H9 (cell line): Measurements from ENCODE around the gene FAM237B. TPM values are rescaled to one million over a fixed set of nuclear protein-coding genes. Genes with fewer than 3 reads are reported as not detected.

Experiments
- DNase-seq: peaks from one replicate; pipeline ENCODE4 v3.0.0-alpha.2; 2017
- H2AFZ ChIP-seq: one replicate; pipeline ENCODE4 v1.6.1; 2013; ENCODE audit warnings: mild to moderate bottlenecking, low read length, control low read depth, moderate library complexity
- H2AK5ac ChIP-seq: 2 replicates; pipeline ENCODE4 v1.6.1; 2013; ENCODE audit warnings: low read length, control low read depth, mixed read lengths; ENCODE audit not compliant: insufficient read length
- H2BK120ac ChIP-seq: one replicate; pipeline ENCODE4 v1.6.1; 2013; ENCODE audit warnings: low read depth, mild to moderate bottlenecking, low read length, control low read depth, inconsistent platforms; ENCODE audit not compliant: poor library complexity, severe bottlenecking
- H2BK12ac ChIP-seq: 2 replicates; pipeline ENCODE4 v1.6.1; 2013; ENCODE audit warnings: low read length, control low read depth, mixed read lengths, low read depth; ENCODE audit not compliant: insufficient read length
- H2BK15ac ChIP-seq: 2 replicates; pipeline ENCODE4 v1.6.1; 2013; ENCODE audit warnings: low read depth, low read length, control low read depth
- H2BK20ac ChIP-seq: one replicate; pipeline ENCODE4 v1.6.1; 2013; ENCODE audit warnings: low read depth, mild to moderate bottlenecking, low read length, control low read depth, inconsistent platforms; ENCODE audit not compliant: poor library complexity, severe bottlenecking
- H2BK5ac ChIP-seq: 2 replicates; pipeline ENCODE4 v1.6.1; 2013; ENCODE audit warnings: low read length, control low read depth, mixed read lengths; ENCODE audit not compliant: insufficient read length
- H3K14ac ChIP-seq: 2 replicates; pipeline ENCODE4 v1.6.1; 2013; ENCODE audit warnings: low read length, control low read depth; ENCODE audit not compliant: insufficient read depth
- H3K18ac ChIP-seq: 2 replicates; pipeline ENCODE4 v1.6.1; 2013; ENCODE audit warnings: low read depth, mild to moderate bottlenecking, mixed read lengths, low read length, control low read depth; ENCODE audit not compliant: insufficient read length
- H3K23ac ChIP-seq: 2 replicates; pipeline ENCODE4 v1.6.1; 2013; ENCODE audit warnings: low read length, control low read depth, mixed read lengths, low read depth; ENCODE audit not compliant: insufficient read length
- H3K23me2 ChIP-seq: 2 replicates; pipeline ENCODE4 v1.6.1; 2013; ENCODE audit warnings: low read depth, mild to moderate bottlenecking, mixed read lengths, low read length, control low read depth; ENCODE audit not compliant: insufficient read length, poor library complexity, severe bottlenecking
- H3K27ac ChIP-seq: 2 replicates; pipeline ENCODE4 v1.5.1; 2013; ENCODE audit warnings: low read length, control low read depth, mixed read lengths, low read depth; ENCODE audit not compliant: insufficient read length
- H3K27me3 ChIP-seq: 2 replicates; pipeline ENCODE4 v1.6.1; 2013; ENCODE audit warnings: low read length, control low read depth, inconsistent platforms; ENCODE audit not compliant: insufficient read depth
- H3K4ac ChIP-seq: 2 replicates; pipeline ENCODE4 v1.6.1; 2013; ENCODE audit warnings: low read depth, mild to moderate bottlenecking, control low read depth, inconsistent platforms, low read length, moderate library complexity
- H3K4me1 ChIP-seq: 2 replicates; pipeline ENCODE4 v1.6.1; 2013; ENCODE audit warnings: low read length, control low read depth, inconsistent platforms; ENCODE audit not compliant: insufficient read depth
- H3K4me2 ChIP-seq: 2 replicates; pipeline ENCODE4 v1.6.1; 2013; ENCODE audit warnings: low read length, control low read depth, mixed read lengths; ENCODE audit not compliant: insufficient read length, insufficient read depth
- H3K56ac ChIP-seq: 2 replicates; pipeline ENCODE4 v1.6.1; 2013; ENCODE audit warnings: low read depth, mild to moderate bottlenecking, mixed read lengths, low read length, control low read depth; ENCODE audit not compliant: insufficient read length
- H3K79me1 ChIP-seq: 2 replicates; pipeline ENCODE4 v1.6.1; 2013; ENCODE audit warnings: low read depth, mild to moderate bottlenecking, moderate library complexity, low read length, control low read depth, inconsistent platforms; ENCODE audit not compliant: insufficient read depth, poor library complexity, severe bottlenecking
- H3K79me2 ChIP-seq: 2 replicates; pipeline ENCODE4 v1.6.1; 2013; ENCODE audit warnings: low read length, control low read depth, inconsistent platforms; ENCODE audit not compliant: insufficient read depth
- H3K9ac ChIP-seq: 2 replicates; pipeline ENCODE4 v1.6.1; 2013; ENCODE audit warnings: low read length, control low read depth, mixed read lengths; ENCODE audit not compliant: insufficient read length; ENCODE audit errors: extremely low read depth
- H3K9me3 ChIP-seq: one replicate; pipeline ENCODE4 v1.6.1; 2013; ENCODE audit warnings: low read depth, low read length, inconsistent platforms; ENCODE audit not compliant: control insufficient read depth
- H3T11ph ChIP-seq: one replicate; pipeline ENCODE4 v1.6.1; 2013; ENCODE audit warnings: mild to moderate bottlenecking, low read length, control low read depth, inconsistent platforms
- H4K20me1 ChIP-seq: one replicate; pipeline ENCODE4 v1.6.1; 2013; ENCODE audit not compliant: control insufficient read depth, insufficient read length, insufficient read depth
- H4K5ac ChIP-seq: 2 replicates; pipeline ENCODE4 v1.6.1; 2013; ENCODE audit warnings: low read depth, mild to moderate bottlenecking, mixed read lengths, low read length, control low read depth; ENCODE audit not compliant: insufficient read length
- H4K8ac ChIP-seq: replicated peaks from 2 replicates; pipeline ENCODE4 v1.6.1; 2013; ENCODE audit warnings: low read length, control low read depth, mixed read lengths, low read depth; ENCODE audit not compliant: insufficient read length
- H4K91ac ChIP-seq: 2 replicates; pipeline ENCODE4 v1.6.1; 2013; ENCODE audit warnings: low read depth, mild to moderate bottlenecking, moderate library complexity, mixed read lengths, low read length, control low read depth; ENCODE audit not compliant: insufficient read length
- H3K27ac Mint-ChIP-seq, 3 experiments: 2 replicates in 2 of 3; 3 replicates in 1 of 3; pipeline ENCODE4 v1.8.0; 2020 to 2021; ENCODE audit warnings: mixed read lengths in 3 of 3, mild to moderate bottlenecking in 1 of 3, moderate library complexity in 1 of 3
- H3K27me3 Mint-ChIP-seq: 2 replicates; pipeline ENCODE4 v1.8.0; 2021; ENCODE audit warnings: low read depth, mild to moderate bottlenecking, moderate library complexity, mixed read lengths
- H3K36me3 Mint-ChIP-seq, 3 experiments: 2 replicates in 2 of 3; 3 replicates in 1 of 3; pipeline ENCODE4 v1.8.0; 2020 to 2021; ENCODE audit warnings: low read depth in 3 of 3, mixed read lengths in 3 of 3; ENCODE audit not compliant: insufficient read depth in 1 of 3
- H3K4me1 Mint-ChIP-seq, 2 experiments: 2 replicates each; pipeline ENCODE4 v1.8.0; 2020; ENCODE audit warnings: mixed read lengths in 2 of 2
- H3K4me3 Mint-ChIP-seq, 2 experiments: 2 replicates in 1 of 2; 3 replicates in 1 of 2; pipeline ENCODE4 v1.8.0; 2020 to 2021; ENCODE audit warnings: mild to moderate bottlenecking in 2 of 2, mixed read lengths in 2 of 2, moderate library complexity in 1 of 2
- H3K9me3 Mint-ChIP-seq, 2 experiments: 2 replicates in 1 of 2; 3 replicates in 1 of 2; pipeline ENCODE4 v1.8.0; 2020; ENCODE audit warnings: mild to moderate bottlenecking in 2 of 2, mixed read lengths in 2 of 2, moderate library complexity in 1 of 2
- WGBS: extraction: QIAGEN DNeasy Blood & Tissue Kit; methylation state at CpG from one replicate; pipeline ENCODE4 v1.1.7; 2013; ENCODE audit warnings: missing lambda C conversion rate, low lambda C conversion rate, mixed read lengths; ENCODE audit not compliant: insufficient read length; ENCODE audit errors: extremely low coverage; 5-methylcytosine and 5-hydroxymethylcytosine counted together
- total RNA-seq: library from RNA; stranded (reverse); gene quantifications from 2 replicates; pipeline ENCODE4 v1.2.1, GENCODE V29; 2021
- TF ChIP-seq, protein P1 (sequence below): fragments of 200-600 bp; sonication (generic); conservative IDR thresholded peaks from 3 replicates; pipeline ENCODE4 v1.8.0; 2021; ENCODE audit warnings: antibody characterized with exemption, mild to moderate bottlenecking

Gene FAM237B
- total RNA-seq, 1 experiment from 2014 or later, result not detected

DNA sequence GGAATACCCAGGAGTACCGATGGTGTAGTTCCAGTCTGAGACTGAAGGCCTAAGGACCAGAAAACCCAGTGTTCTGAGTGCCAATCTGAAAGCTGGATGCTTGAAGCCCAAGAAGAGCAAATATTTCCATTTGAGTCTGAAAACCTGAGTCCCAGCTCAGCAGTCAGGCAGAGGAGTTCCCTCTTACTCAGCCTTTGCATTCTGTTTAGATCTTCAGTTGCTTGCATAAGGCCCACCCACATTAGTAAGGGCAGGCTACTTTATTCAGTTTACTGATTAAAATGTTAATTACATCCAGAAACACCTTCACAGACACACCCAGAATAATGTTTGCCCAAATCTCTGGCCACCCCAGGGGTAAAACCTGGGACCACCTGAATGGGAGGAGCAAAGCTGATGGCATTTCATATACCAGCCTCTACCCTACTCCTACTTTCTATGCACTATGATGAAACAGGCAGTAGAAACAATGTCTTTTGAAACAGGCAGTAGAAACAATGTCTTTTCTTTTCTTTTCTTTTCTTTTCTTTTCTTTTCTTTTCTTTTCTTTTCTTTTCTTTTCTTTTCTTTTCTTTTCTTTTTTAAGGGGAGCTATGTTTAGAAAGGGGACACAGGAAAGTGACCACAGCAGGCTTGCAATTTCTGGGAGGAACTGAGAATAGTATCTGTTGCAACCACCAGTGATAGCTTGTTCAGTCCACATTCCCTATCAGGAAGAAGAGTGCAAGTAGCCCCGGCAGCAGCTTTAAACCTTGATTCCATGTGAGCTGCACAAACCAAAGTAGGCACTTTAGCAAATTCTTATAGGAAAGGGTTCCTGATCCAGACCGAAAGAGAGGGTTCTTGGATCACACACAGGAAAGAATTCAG, 30.6 kb downstream of the FAM237B start:
- Histone ChIP-seq H3T11ph (no peak overlapping the region), H3K56ac (no peak overlapping the region), H2BK120ac (no peak overlapping the region), H2BK5ac (no peak overlapping the region), H4K91ac (no peak overlapping the region), H3K23ac (no peak overlapping the region), H3K4ac (no peak overlapping the region), H3K18ac (no peak overlapping the region), H3K79me1 (no peaks in the 10 kb centered on the region), H4K20me1 (no peaks in the 10 kb centered on the region), H2AFZ (no peak overlapping the region), H4K8ac (no peak overlapping the region), H3K27me3 (no peaks in the 10 kb centered on the region), H3K23me2 (no peaks in the 10 kb centered on the region), H3K9me3 (peaks cover 6% of the 10 kb centered on the region), H3K27ac (no peak overlapping the region), H2AK5ac (no peak overlapping the region), H2BK12ac (no peak overlapping the region), H3K9ac (no peak overlapping the region), H3K4me1 (no peaks in the 10 kb centered on the region), H3K79me2 (no peaks in the 10 kb centered on the region), H3K14ac (no peak overlapping the region), H2BK20ac (no peak overlapping the region), H3K4me2 (no peak overlapping the region), H4K5ac (no peak overlapping the region), H2BK15ac (no peak overlapping the region)
- TF ChIP-seq, protein P1, sequence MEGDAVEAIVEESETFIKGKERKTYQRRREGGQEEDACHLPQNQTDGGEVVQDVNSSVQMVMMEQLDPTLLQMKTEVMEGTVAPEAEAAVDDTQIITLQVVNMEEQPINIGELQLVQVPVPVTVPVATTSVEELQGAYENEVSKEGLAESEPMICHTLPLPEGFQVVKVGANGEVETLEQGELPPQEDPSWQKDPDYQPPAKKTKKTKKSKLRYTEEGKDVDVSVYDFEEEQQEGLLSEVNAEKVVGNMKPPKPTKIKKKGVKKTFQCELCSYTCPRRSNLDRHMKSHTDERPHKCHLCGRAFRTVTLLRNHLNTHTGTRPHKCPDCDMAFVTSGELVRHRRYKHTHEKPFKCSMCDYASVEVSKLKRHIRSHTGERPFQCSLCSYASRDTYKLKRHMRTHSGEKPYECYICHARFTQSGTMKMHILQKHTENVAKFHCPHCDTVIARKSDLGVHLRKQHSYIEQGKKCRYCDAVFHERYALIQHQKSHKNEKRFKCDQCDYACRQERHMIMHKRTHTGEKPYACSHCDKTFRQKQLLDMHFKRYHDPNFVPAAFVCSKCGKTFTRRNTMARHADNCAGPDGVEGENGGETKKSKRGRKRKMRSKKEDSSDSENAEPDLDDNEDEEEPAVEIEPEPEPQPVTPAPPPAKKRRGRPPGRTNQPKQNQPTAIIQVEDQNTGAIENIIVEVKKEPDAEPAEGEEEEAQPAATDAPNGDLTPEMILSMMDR, result no peak
- peaks cover 16% of the 10 kb centered on the region in 2 experiments for H3K9me3 Mint-ChIP-seq
- DNase-seq, result no peak
- no peak overlapping the region for H3K27ac Mint-ChIP-seq
- H3K4me3 Mint-ChIP-seq, result no peak overlapping the region
- peaks cover 19 to 22% (median 22%) of the 10 kb centered on the region in 3 experiments for H3K36me3 Mint-ChIP-seq
- H3K4me1 Mint-ChIP-seq, result no peaks in the 10 kb centered on the region
- whole genome bisulfite sequencing, result no CpG with 5 or more reads among the region's 3 CpGs
- H3K27me3 Mint-ChIP-seq, result no peaks in the 10 kb centered on the region
